Neural progenitor cell (in vitro differentiated cells): ENCODE measurements around the gene DTD2. TPM values are rescaled to one million over a fixed set of nuclear protein-coding genes. Genes with fewer than 3 reads are reported as not detected.

Experiments
- DNase-seq: peaks from one replicate; pipeline ENCODE4 v3.0.0-alpha.2; 2016; ENCODE audit warnings: low spot score
- H2AFZ ChIP-seq: fragments of 200-600 bp; sonication (generic); replicated peaks from 2 replicates; pipeline ENCODE4 v1.6.1; 2016; ENCODE audit warnings: antibody characterized with exemption
- H3F3A ChIP-seq: fragments of 200-600 bp; sonication (generic); 2 replicates; pipeline ENCODE4 v1.6.1; 2016; ENCODE audit warnings: antibody characterized with exemption, low read depth
- H3K27ac ChIP-seq: fragments of 200-600 bp; sonication (generic); 2 replicates; pipeline ENCODE4 v1.5.1; 2016; ENCODE audit warnings: mild to moderate bottlenecking
- H3K27me3 ChIP-seq: fragments of 200-600 bp; sonication (generic); 2 replicates; pipeline ENCODE4 v1.6.1; 2016; ENCODE audit warnings: mild to moderate bottlenecking, moderate library complexity
- H3K36me3 ChIP-seq: fragments of 200-600 bp; sonication (generic); 2 replicates; pipeline ENCODE4 v1.5.1; 2016
- H3K4me1 ChIP-seq: fragments of 200-600 bp; sonication (generic); 2 replicates; pipeline ENCODE4 v1.6.1; 2016; ENCODE audit warnings: mixed run types
- H3K4me2 ChIP-seq: fragments of 200-600 bp; sonication (generic); 2 replicates; pipeline ENCODE4 v1.6.1; 2016
- H3K4me3 ChIP-seq: fragments of 200-600 bp; sonication (generic); 2 replicates; pipeline ENCODE4 v1.5.1; 2016
- H3K79me2 ChIP-seq: fragments of 200-600 bp; sonication (generic); 2 replicates; pipeline ENCODE4 v1.6.1; 2016; ENCODE audit warnings: low read depth
- H3K9ac ChIP-seq: fragments of 200-600 bp; sonication (generic); 2 replicates; pipeline ENCODE4 v1.6.1; 2016
- H3K9me3 ChIP-seq: fragments of 200-600 bp; sonication (generic); 2 replicates; pipeline ENCODE4 v1.5.1; 2016; ENCODE audit warnings: low read depth
- H4K20me1 ChIP-seq: fragments of 200-600 bp; sonication (generic); 2 replicates; pipeline ENCODE4 v1.6.1; 2016; ENCODE audit warnings: low read depth
- H3K27ac Mint-ChIP-seq: 3 replicates; pipeline ENCODE4 v1.8.0; 2021; ENCODE audit warnings: mixed read lengths
- H3K27me3 Mint-ChIP-seq: 2 replicates; pipeline ENCODE4 v1.8.0; 2022; ENCODE audit warnings: low read depth, mild to moderate bottlenecking, inconsistent platforms, moderate library complexity, mixed read lengths; ENCODE audit not compliant: insufficient read depth
- H3K36me3 Mint-ChIP-seq: 3 replicates; pipeline ENCODE4 v1.8.0; 2021; ENCODE audit warnings: mixed read lengths
- H3K4me1 Mint-ChIP-seq: 3 replicates; pipeline ENCODE4 v1.8.0; 2021; ENCODE audit warnings: mixed read lengths
- H3K4me3 Mint-ChIP-seq: 3 replicates; pipeline ENCODE4 v1.8.0; 2021; ENCODE audit warnings: mild to moderate bottlenecking, moderate library complexity, mixed read lengths
- H3K9me3 Mint-ChIP-seq: 3 replicates; pipeline ENCODE4 v1.8.0; 2020; ENCODE audit warnings: mixed read lengths
- EZH2 ChIP-seq: fragments of 200-600 bp; sonication (generic); IDR thresholded peaks from 2 replicates; pipeline ENCODE4 v1.6.1; 2017; ENCODE audit warnings: antibody characterized with exemption, mild to moderate bottlenecking, moderate library complexity
- EZH2phosphoT487 ChIP-seq: fragments of 200-600 bp; sonication (generic); IDR thresholded peaks from 2 replicates; pipeline ENCODE4 v1.6.1; 2017; ENCODE audit warnings: antibody characterized with exemption
- total RNA-seq: library from RNA; depleted of rRNA; stranded (reverse); fragments of >200 nt; gene quantifications from 2 replicates; pipeline ENCODE4 v1.2.3, GENCODE V29; 2015; ENCODE audit warnings: low replicate concordance
- TF ChIP-seq, protein P1 (sequence below): fragments of 200-600 bp; sonication (generic); IDR thresholded peaks from 2 replicates; pipeline ENCODE4 v1.5.1; 2017; ENCODE audit warnings: antibody characterized with exemption, mild to moderate bottlenecking

Gene DTD2
- total RNA-seq, 1 donor from 2014 or later = 11.9 TPM

DNA sequence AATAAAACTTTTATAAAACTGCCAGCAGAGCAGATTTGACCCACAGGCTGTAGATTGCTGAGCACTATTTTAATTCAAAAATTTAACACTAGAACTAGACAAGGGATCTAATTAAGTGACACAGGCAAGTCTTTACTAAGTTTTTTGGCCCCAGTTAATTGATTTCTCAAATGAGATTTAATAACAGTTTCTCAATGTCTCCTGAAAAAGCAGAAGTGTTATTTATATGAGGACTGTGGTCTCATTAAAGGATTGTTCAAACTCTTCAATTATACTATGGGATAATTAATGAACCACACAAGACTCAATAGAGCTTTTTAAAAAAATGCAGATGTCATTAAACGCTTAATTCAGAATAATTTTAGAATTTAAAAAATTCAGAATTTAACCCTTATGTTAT, 38.9 kb downstream of the DTD2 start:
- peaks cover 2% of the 10 kb centered on the region for H3K27me3 Mint-ChIP-seq
- Histone ChIP-seq H3K9me3 (no peaks in the 10 kb centered on the region), H2AFZ (no peak overlapping the region), H3F3A (peaks cover 22% of the 10 kb centered on the region), H3K36me3 (no peaks in the 10 kb centered on the region), H3K9ac (no peak overlapping the region), H3K27ac (no peak overlapping the region), H3K4me1 (peaks cover 13% of the 10 kb centered on the region), H3K27me3 (no peaks in the 10 kb centered on the region), H4K20me1 (no peaks in the 10 kb centered on the region), H3K79me2 (peaks cover 51% of the 10 kb centered on the region), H3K4me2 (peak overlapping the region; percentile 88), H3K4me3 (no peak overlapping the region)
- peak overlapping the region; percentile 48 for H3K4me3 Mint-ChIP-seq
- TF ChIP-seq EZH2 (no peak), EZH2phosphoT487 (no peak)
- TF ChIP-seq, protein P1, sequence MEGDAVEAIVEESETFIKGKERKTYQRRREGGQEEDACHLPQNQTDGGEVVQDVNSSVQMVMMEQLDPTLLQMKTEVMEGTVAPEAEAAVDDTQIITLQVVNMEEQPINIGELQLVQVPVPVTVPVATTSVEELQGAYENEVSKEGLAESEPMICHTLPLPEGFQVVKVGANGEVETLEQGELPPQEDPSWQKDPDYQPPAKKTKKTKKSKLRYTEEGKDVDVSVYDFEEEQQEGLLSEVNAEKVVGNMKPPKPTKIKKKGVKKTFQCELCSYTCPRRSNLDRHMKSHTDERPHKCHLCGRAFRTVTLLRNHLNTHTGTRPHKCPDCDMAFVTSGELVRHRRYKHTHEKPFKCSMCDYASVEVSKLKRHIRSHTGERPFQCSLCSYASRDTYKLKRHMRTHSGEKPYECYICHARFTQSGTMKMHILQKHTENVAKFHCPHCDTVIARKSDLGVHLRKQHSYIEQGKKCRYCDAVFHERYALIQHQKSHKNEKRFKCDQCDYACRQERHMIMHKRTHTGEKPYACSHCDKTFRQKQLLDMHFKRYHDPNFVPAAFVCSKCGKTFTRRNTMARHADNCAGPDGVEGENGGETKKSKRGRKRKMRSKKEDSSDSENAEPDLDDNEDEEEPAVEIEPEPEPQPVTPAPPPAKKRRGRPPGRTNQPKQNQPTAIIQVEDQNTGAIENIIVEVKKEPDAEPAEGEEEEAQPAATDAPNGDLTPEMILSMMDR = no peak
- no peak for DNase-seq
- no peaks in the 10 kb centered on the region for H3K36me3 Mint-ChIP-seq
- peaks cover 13% of the 10 kb centered on the region for H3K4me1 Mint-ChIP-seq
- H3K27ac Mint-ChIP-seq = no peak overlapping the region
- no peaks in the 10 kb centered on the region for H3K9me3 Mint-ChIP-seq

DNA sequence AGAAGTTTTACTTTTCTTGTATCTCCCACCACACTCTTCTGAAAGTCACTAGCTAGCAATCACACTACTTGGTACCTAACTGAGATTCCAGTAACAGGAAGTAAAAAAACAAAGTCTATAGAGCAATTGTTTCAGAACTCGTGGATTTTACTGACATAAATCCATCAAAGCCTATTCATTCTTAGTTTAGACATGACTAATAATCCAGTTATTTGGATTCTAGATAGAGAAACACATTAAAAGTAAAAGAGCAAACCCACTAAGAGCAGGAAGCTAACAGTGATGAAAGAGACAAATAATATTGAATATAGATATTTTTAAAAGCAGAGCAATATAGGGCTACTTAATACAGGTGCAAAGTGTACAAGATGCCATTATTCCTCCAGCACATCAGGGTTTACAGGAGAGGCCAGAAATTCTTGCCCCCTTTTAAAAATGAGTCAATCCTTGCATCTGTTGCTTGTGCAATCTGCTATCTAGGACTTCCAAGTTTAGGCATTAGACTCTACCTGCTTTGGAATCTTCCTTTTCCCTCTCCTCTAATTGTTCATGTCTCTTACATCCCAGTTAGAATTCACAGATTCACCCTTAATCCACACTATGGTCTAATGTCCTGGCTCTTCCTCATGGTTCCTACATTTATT, 43.0 kb downstream of the DTD2 start:
- no peak overlapping the region for H3K4me2 ChIP-seq
- DNase-seq = no peak
- no peak overlapping the region for H2AFZ ChIP-seq
- TF ChIP-seq, protein P1 = no peak
- TF ChIP-seq EZH2 (no peak), EZH2phosphoT487 (no peak)
- no peak overlapping the region for H3K9ac ChIP-seq
- Mint-ChIP-seq H3K4me1 (peaks cover 11% of the 10 kb centered on the region), H3K36me3 (peaks cover 2% of the 10 kb centered on the region), H3K9me3 (no peaks in the 10 kb centered on the region), H3K27me3 (no peaks in the 10 kb centered on the region), H3K4me3 (no peak overlapping the region), H3K27ac (no peak overlapping the region)
- H3K79me2 ChIP-seq = peaks cover 72% of the 10 kb centered on the region
- no peak overlapping the region for H3K4me3 ChIP-seq
- no peaks in the 10 kb centered on the region for H3K27me3 ChIP-seq
- no peak overlapping the region for H3K27ac ChIP-seq
- H3F3A ChIP-seq = peaks cover 12% of the 10 kb centered on the region
- H4K20me1 ChIP-seq = no peaks in the 10 kb centered on the region
- no peaks in the 10 kb centered on the region for H3K9me3 ChIP-seq
- H3K36me3 ChIP-seq = no peaks in the 10 kb centered on the region
- H3K4me1 ChIP-seq = peaks cover 29% of the 10 kb centered on the region

DNA sequence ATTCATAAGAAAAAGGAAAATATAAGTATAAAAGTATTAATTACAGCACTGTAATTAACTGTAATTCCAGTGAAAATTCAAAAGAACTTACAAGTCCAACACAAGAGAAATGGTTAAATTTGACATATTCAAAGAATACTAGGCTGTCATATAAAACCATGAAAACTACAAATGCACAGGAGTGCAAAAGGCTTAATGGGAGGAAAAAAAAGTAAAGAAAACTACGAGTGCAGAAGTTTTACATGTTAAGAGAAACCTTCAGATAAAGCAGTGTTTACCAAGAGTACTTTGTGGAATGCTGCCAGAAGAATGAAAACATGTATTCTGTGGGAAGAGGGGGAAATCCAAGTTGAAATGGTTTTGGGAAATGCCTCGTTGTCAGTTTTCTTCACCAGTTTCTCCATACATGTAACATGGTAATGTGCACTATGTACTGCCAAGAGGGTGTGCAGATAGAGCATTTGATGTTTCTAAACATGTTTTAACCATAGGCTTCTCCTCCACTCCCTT, 46.0 kb downstream of the DTD2 start:
- no peak overlapping the region for H3K4me3 ChIP-seq
- no peaks in the 10 kb centered on the region for H3K9me3 Mint-ChIP-seq
- no peaks in the 10 kb centered on the region for H3K36me3 ChIP-seq
- no peak overlapping the region for H3K4me2 ChIP-seq
- no peaks in the 10 kb centered on the region for H3F3A ChIP-seq
- H3K4me1 ChIP-seq = peaks cover 17% of the 10 kb centered on the region
- H4K20me1 ChIP-seq = no peaks in the 10 kb centered on the region
- H3K27ac ChIP-seq = no peak overlapping the region
- TF ChIP-seq EZH2 = no peak
- TF ChIP-seq, protein P1 = no peak
- TF ChIP-seq EZH2phosphoT487 = no peak
- peaks cover 2% of the 10 kb centered on the region for H3K36me3 Mint-ChIP-seq
- no peak for DNase-seq
- no peak overlapping the region for H3K4me3 Mint-ChIP-seq
- no peak overlapping the region for H3K9ac ChIP-seq
- no peaks in the 10 kb centered on the region for H3K9me3 ChIP-seq
- H3K4me1 Mint-ChIP-seq = no peaks in the 10 kb centered on the region
- H2AFZ ChIP-seq = no peak overlapping the region
- H3K27me3 ChIP-seq = no peaks in the 10 kb centered on the region
- no peaks in the 10 kb centered on the region for H3K27me3 Mint-ChIP-seq
- peaks cover 45% of the 10 kb centered on the region for H3K79me2 ChIP-seq
- H3K27ac Mint-ChIP-seq = no peak overlapping the region
